NCI-H1930 (cell line): Measurements from ENCODE around the gene SF3B2.
"Not testable (repeated sequence)": the region's sequence is repeated elsewhere in the genome, so short reads cannot be mapped to it uniquely, and the experiment has no call there.

Experiments
- DNase-seq, 2 experiments: peaks; one replicate each; lab custom pipeline; 2025; lab: John Stamatoyannopoulos, UW

The SF3B2 gene

DNA sequence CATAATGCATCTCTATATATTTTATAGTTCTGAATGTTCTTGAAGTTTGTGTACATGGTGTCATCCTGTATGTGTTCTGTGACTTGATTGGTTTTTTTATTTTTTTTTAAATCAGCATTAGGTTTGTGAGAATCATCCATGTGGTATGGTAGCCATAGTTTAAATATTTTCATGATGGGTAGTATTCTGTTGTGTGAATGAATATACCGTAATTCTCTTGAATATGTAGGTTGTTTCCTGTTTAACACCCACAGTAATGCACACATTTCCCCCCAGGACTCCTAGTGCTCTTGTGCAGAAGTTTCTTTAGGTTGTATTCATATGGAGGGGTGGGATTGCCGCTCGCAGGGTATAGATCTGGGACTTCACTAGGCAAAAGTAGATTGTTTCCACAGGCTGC is 19.9 kb downstream of the SF3B2 start:
- no peak for DNase-seq

DNA sequence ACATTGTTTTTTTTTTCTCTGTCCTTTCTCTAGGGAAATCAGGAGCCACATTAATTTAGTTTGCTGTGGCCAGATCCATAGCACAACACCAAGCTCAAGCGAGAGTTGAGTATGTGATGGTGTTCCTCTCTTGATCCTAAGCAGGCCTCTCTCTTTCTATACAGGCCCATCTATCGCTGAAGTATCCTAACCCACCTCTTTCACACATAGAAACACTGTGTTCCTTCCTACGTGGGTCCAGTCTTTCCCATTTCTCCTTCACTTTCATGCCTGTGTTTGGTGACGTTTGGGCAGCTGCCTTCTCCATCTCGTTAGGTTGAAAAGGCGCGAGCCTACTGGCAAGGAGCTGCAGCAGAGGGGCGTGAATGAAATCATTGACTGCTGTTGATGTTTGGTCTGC is 20.4 kb downstream of the SF3B2 start:
- no peak for DNase-seq

DNA sequence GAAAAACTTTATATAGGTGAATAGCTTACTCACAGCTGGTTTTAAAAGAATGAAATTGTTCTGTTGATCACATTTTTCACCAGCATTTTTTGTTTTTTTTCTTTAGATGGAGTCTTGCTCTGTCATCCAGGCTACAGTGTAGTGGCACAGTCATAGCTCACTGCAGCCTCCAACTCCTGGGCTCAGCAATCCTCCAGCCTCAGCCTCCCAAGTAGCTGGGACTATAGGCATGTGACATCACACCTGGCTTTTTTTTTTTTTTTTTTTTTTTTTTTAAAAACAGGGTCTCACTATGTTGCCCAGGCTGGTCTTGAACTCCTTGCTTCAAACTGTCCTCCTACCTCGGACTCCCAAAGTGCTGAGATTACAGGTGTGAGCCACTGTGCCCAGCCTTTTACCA is 21.5 kb downstream of the SF3B2 start:
- DNase-seq, result no peak

DNA sequence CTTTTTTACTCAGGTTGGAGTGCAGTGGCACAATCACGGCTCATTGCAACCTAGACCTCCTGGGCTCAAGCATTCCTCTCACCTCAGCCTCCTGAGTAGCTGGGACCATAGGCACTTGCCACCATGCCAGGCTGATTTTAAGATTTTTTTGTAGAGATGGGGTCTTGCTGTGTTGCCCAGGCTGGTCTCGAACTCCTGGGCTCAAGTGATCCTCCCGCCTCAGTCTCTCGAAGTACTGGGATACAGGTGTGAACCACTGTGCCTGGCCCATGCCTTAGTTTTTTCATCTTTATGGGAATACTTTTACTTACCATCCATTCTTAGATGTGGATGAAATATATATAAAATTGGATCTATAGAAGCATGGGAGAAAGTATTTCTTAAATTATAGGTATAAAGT is 23.1 kb downstream of the SF3B2 start:
- DNase-seq, result no peak

DNA sequence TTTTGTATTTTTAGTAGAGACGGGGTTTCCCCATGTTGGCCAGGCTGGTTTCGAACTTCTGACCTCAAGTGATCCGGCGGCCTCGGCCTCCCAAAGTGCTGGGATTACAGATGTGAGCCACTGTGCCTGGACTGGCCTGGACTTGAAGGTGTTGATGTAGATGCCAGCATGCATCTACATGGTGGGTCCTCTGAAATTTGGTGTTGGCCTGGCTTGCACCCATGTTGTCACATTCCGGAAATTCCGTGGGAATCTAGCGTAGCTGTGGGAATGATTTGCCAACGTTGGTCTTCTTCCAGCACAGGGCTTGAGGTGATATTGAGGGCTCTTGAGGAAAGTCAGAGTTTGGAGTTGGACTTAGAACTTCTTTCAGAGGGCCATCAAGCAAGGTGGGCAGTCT is 24.4 kb downstream of the SF3B2 start:
- DNase-seq, result no peak

DNA sequence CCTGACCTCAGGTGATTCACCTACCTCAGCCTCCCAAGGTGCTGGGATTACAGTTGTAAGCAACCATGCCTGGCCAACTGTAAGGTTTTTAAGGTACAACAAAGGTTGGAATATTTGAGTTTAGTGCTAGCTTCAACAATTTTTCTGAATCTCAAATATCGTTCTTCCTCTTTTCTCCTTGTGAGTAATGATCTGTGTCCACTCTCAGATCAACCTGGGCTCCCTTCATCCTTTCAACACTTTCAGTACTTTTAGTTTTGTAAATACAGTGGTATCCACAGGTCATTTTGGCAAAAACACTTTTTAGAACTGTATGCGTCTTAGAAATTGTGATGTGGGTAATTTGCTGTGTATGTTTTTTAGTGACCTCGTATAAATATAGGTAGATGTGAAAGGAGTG is 25.8 kb downstream of the SF3B2 start:
- DNase-seq, result no peak

DNA sequence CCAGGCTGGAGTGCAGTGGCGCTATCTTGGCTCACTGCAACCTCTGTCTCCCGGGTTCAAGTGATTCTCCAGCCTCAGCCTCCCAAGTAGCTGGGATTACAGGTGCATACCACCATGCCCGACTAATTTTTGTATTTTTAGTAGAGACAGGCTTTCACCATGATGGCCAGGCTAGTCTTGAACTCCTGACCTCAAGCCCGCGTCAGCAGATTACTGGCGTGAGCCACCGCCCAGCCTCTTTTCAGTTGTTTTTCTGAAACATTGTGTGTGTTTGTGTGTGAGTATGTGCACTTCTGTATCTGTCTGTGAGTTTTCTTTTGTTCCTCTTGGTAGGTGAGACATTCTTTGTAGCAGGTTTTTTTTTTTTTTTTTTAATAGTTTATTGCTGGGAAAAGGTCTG is 26.8 kb downstream of the SF3B2 start:
- DNase-seq, result not testable (repeated sequence)

DNA sequence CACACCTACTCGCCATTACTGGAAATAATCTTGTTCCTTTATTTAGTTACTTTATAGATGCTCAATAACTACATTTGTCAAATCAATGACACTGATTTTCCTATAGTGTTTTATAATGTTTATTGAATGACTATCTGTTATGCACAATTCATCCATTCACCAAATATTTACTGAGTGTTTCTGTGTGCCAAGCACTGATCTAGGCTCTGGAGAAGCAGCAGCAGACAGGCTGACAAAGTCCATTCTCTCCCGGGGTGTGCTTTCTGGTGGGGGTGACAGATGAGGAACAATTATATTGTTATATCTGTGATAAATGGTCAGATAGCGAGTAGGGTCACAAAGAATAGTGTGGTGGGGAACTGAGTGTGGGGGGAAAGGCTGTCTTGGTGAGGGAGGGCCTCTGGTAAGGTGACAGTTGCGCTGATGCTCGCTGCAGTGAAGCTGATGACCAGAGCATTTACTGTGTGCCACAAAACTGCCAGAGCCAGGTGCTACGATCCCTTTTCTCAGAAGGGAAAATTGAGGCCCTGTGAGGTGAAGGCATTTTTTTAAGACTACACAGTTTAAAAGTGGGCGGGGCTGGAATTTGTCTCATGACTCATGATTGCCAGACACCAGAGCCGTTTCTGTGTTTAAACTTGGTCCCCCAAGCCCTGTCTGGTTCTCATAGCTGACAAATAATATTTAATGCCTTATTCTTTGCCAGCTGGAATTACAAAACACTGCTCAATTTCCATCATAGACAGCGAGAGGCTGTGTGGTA is 28.1 kb downstream of the SF3B2 start:
- no peak for DNase-seq

DNA sequence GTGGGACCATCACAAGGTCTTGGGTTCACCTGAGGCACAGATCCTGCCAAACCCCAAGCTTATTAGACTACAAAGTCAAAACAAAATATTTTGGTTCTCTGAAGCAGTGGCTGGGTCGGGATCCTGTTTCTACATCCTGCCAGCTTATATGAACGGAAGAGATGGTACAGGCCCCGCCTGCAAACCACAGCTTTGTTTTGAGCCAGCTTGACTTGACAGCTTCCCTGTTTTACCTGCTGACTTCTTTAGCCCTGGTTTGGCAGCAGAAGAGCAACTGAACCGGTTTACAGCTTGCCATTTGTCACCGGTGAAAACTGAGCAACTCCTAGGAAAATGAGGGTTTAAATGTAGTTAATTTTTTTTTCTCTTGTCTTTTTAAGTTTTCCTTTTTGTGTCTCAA is 29.3 kb downstream of the SF3B2 start:
- DNase-seq, result no peak

DNA sequence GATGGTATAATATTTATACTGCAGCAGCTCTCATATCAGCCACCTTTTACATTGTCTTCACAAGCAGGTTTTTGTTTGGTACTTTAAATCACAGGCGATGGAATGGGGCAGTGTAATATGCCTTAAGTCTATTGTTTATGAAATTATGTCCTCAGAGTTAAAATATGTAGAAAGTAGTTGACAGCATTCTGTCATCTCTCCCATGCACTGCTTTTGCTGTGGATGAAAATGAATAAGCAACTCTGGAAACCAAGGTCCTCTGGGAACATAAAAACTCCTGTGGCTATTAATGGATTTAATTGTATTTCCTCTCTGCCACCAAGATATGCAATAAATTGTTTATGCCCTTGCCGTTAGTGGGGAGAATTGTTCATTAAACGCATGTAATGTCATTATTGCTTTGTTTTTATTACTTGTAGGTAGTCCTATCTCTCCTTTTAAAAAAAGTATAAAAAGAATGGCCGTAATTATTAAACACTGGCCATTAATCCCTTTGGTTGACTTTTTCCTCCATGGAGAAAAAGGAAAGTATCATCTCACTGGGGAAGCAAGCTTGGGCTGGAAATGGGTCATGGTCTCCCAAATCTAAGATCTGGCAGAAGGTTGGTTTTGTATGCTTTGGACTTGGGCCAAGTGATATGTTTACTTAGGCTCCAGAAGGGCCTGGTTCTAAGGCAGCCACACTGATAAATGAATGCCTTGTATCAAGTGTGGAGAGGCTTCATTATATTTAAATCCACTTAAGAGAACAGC is 31.0 kb downstream of the SF3B2 start:
- DNase-seq, result no peak

DNA sequence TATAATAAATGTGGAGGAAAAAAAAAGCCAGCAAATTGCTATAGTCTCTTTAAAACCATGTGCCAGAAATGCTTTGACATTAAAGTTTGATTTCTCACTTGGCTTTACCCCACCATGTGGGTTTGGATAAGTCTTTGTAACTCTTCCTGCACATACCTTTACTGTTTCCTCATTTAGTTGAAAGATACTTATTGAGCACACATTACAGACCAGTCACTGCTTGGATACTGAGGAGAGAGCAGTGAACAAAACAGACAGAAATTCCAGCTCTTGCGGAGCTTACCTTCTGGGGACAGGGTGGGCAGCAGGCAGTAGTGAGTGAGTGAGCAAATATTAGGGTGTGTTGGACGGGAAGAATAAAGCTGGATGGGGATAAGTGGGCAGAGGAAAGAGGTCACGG is 31.6 kb downstream of the SF3B2 start:
- no peak for DNase-seq

DNA sequence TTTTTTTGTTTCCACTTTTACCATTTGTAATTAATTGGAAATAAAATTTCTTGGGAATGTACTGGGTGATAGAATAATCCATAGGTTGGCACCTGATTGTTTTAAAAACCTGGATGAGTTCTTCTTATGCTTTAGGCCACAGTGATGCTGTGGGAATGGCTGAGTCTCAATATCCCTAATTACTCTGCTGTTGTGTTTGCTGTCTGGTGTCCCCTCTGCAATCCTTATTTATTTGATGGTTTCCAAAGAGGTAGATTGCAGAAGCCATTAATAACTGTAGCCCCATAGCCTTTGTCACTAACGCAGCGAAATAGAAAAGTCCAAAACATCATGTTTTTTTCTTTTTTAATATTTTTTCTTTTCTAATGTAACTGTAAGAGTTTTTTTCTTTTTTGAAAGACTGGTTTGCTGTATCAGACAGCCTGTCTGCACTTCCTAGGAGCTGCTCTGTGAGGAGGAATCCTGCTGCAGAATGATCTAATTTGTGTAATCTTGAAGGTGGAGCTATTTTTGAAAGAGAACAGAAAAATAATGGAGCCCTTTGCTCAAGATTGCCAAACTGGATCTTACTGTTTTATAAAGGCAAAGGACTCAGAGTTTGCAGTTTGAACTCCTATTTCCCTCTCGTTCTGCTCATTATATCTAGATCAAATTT is 32.8 kb downstream of the SF3B2 start:
- no peak for DNase-seq

DNA sequence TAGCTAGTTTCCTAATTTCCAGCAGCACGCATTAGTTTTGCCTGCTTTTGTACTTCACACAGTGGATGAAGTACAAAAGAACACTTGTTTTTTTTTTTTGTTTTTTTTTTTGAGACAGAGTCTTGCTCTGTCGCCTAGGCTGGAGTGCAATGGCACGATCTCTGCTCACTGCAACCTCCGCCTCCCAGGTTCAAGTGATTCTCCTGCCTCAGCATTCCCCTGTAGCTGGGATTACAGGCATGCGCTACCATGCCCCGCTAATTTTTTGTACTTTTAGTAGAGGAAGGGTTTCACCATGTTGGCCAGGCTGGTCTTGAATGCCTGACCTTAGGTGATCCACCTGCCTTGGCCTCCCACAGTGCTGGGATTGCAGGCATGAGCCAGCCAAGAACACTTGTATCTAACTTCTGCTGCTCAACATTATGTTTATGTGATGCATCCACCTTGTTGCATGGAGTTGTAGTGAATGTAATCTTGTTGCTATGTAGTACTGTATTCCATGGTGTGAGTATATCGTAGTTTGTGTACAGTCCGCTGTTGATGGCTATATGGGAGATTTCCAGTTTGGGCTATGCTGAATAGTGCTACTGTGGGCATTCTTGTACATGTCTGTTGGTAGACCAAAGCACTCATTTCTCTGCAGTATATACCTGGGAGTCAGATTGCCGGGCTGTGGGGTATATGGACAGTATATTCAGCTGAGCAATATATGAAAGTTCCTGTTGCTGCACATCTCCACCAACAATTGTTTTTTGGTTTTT is 35.2 kb downstream of the SF3B2 start:
- DNase-seq, result no peak

DNA sequence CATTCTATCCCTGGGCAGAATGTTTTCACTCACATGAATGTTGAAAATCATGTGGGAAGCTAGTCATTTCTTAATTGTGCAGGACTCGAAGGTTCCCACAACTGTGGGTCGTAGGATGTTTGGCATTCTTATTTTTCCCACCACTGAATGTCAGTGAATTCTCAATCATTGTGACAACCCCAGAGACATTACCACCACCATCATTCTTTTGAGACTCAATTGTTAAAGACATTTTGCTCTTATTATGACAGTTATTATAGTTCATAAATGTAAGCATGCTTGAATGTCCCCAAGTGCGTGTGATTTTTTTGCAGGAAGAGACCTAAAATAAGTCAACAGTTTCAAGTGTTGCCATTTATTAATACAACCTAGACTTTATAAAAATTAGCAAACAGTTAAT is 36.9 kb downstream of the SF3B2 start:
- DNase-seq, result no peak

DNA sequence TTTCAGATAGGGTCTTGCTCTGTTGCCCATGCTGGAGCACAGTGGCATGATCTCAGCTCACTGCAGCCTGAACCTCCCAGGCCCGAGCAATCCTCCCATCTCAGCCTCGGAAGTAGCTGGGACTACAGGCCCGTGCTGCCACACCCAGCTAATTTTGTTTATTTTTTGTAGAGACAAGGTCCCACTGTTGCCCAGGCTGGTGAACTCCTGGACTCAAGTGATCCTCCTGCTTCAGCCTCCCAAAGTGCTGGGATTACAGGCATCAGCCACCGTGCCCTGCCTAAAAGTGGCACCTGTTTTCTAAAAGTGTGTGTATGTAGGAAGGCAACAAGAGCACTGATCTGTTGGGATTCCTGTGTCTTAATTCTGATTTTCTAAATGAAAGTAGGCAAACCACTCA is 38.1 kb downstream of the SF3B2 start:
- no peak for DNase-seq

DNA sequence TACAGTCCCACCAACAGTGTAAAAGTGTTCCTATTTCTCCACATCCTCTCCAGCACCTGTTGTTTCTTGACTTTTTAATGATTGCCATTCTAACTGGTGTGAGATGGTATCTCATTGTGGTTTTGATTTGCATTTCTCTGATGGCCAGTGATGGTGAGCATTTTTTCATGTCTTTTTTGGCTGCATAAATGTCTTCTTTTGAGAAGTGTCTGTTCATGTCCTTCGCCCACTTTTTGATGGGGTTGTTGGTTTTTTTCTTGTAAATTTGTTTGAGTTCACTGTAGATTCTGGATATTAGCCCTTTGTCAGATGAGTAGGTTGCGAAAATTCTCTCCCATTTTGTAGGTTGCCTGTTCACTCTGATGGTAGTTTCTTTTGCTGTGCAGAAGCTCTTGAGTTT is 40.0 kb downstream of the SF3B2 start:
- not testable (repeated sequence) for DNase-seq

DNA sequence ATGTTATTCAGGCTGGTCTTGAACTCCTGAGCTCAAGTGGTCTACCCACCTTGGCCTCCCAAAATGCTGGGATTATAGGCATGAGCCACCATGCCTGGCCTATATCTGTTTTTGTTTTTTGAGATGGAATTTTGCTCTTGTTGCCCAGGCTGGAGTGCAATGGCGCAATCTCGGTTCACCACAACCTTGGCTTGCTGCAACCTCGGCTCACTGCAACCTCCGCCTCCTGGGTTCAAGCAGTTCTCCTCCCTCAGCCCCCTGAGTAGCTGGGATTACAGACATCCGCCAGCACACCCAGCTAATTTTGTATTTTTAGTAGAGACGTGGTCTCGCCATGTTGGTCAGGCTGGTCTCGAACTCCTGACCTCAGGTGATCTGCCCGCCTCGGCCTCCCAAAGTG is 47.6 kb downstream of the SF3B2 start:
- DNase-seq, result not testable (repeated sequence)

DNA sequence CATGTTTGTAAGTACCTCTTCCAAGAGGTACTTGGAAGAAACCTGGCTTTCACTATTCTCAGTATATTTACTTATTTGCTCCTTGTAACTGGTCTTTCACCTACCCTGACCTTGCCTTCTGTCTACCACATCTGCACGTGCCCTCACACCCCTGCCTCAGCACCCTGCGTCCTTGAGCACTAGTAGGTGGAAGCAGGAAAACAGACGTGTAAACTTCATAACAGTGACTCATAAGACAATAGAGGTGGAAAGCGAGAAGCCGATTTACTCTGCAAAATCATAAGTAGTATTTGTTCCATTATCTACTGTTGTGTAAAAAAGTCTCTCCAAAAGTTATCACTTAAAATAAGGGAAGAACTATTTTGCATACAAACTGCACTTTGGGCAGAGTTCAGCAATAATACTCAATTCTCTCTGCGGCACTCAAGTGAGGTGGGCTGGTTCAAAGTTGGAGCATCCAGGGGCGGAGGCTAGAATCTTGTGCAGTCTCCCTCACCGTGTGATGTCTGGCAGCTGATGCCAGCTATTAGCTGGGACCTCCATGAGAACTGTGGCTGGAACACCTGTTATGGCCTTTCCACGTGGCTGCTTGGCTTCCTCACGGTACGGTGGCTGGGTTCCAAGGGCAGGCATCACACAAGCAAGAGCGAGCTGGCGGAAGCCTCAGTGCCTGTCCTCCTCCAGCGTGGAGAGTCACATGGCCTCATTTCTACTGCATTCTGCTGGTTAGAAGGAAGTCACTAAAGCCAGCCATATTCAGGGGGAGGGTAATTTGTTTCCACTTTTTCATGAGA is 48.3 kb downstream of the SF3B2 start:
- no peak for DNase-seq

DNA sequence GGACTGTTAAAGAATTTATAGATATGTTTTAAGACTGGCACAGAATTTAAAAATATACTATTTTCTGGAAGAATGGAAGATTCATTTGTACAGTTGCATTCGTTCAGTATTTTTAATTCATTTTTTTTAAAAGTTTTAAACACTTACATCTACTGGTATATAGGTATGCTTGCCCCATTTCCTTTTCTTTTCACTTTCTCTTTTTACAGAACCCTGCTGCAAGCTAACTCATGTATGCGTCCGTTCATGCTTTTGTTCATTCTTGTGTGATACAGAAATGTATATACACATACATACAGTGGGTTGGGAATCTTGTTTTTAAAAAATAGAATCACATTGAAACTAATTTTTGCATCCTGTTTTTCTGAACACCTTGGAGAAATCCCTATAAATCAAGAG is 48.9 kb downstream of the SF3B2 start:
- no peak for DNase-seq

DNA sequence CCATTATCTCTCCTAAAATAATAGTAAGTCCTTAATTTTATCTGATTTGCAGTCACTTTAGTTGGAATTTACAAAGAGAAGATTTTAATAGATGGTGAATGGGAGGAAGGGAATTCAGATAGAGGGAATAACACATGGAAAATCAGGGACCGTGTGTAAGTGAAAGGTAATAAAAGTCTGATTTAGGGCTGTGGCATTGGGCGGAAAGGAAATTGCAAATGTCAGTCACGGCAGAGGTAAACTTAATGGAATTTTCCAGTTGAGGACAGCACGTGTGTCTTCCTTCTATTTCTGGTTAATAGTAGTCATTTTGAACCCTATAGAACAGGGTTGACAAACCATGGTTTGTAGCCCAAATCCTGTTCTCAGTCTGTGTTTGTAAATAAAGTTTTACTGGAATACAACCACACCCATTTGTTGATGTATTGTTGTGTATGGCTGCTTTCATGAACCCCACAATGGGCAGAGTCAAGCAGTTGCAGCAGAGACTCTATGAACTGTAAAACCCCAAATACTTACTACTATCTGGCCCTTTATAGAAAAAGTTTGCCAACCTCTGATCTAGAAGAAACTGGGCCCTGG is 52.0 kb downstream of the SF3B2 start:
- no peak for DNase-seq
